Measurements from ENCODE around the gene HTR3B. TPM values are rescaled to one million over a fixed set of nuclear protein-coding genes. Genes with fewer than 3 reads are reported as not detected.
"Not testable (repeated sequence)": the region's sequence is repeated elsewhere in the genome, so short reads cannot be mapped to it uniquely, and the experiment has no call there.

HTR3B gene
- total RNA-seq, 1 donor: not detected

DNA sequence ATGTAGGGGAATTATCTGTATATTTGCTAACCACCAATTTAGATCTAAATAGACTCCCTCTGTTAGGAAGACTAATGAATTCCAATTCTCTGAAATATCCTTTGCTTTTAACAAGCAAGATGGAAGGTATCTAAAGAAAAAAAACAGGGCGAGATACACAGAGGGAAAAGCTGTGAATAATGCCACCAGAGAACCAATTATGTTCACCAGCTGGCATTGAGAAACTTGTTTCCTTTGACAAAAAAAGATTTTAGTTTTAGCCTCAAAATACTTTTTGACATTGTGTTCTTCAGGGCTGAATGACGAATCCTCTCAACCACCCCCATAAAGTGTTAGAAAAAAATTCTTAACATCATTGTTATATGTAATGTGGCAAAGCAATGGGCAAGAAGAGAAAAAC, 19.0 kb downstream of the HTR3B start:
- TF ChIP-seq, protein P1, sequence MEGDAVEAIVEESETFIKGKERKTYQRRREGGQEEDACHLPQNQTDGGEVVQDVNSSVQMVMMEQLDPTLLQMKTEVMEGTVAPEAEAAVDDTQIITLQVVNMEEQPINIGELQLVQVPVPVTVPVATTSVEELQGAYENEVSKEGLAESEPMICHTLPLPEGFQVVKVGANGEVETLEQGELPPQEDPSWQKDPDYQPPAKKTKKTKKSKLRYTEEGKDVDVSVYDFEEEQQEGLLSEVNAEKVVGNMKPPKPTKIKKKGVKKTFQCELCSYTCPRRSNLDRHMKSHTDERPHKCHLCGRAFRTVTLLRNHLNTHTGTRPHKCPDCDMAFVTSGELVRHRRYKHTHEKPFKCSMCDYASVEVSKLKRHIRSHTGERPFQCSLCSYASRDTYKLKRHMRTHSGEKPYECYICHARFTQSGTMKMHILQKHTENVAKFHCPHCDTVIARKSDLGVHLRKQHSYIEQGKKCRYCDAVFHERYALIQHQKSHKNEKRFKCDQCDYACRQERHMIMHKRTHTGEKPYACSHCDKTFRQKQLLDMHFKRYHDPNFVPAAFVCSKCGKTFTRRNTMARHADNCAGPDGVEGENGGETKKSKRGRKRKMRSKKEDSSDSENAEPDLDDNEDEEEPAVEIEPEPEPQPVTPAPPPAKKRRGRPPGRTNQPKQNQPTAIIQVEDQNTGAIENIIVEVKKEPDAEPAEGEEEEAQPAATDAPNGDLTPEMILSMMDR (IDR thresholded peaks at IDR 0.05; ENCODE audit: extremely low read depth, low read depth, low read length): no peak
- H3K4me2 ChIP-seq (ENCODE audit: insufficient read depth, low read length): no peak overlapping the region
- H3K79me2 ChIP-seq (ENCODE audit: insufficient read depth, low read length): no peaks in the 10 kb centered on the region
- no peaks in the 10 kb centered on the region for H3K27me3 ChIP-seq (ENCODE audit: insufficient read depth, low read length)
- H3K9me3 ChIP-seq (ENCODE audit: low read depth, low read length): no peaks in the 10 kb centered on the region
- H3K4me1 ChIP-seq (ENCODE audit: insufficient read depth, low read length): no peaks in the 10 kb centered on the region
- H3K4me3 ChIP-seq (ENCODE audit: insufficient read depth, low read length): no peak overlapping the region
- H3K27ac ChIP-seq (ENCODE audit: low read depth, low read length): no peak overlapping the region
- DNase-seq (ENCODE audit: insufficient read length, low spot score, missing footprints): no peak
- H3K36me3 ChIP-seq (ENCODE audit: insufficient read depth, low read length): no peaks in the 10 kb centered on the region
- no peak overlapping the region for H2AFZ ChIP-seq (ENCODE audit: low read length)
- H4K20me1 ChIP-seq (ENCODE audit: insufficient read depth, low read length): no peaks in the 10 kb centered on the region

- no peaks in the 10 kb centered on the region for H4K20me1 ChIP-seq (ENCODE audit: insufficient read depth, low read length)
- H3K4me3 ChIP-seq (ENCODE audit: insufficient read depth, low read length): no peak overlapping the region
- H3K79me2 ChIP-seq (ENCODE audit: insufficient read depth, low read length): no peaks in the 10 kb centered on the region
- no peak overlapping the region for H3K27ac ChIP-seq (ENCODE audit: low read depth, low read length)
- TF ChIP-seq, protein P1 (IDR thresholded peaks at IDR 0.05; ENCODE audit: extremely low read depth, low read depth, low read length): no peak
- no peak for DNase-seq (ENCODE audit: insufficient read length, low spot score, missing footprints)
- H3K36me3 ChIP-seq (ENCODE audit: insufficient read depth, low read length): no peaks in the 10 kb centered on the region
- no peaks in the 10 kb centered on the region for H3K4me1 ChIP-seq (ENCODE audit: insufficient read depth, low read length)
- no peak overlapping the region for H2AFZ ChIP-seq (ENCODE audit: low read length)
- no peaks in the 10 kb centered on the region for H3K9me3 ChIP-seq (ENCODE audit: low read depth, low read length)
- no peaks in the 10 kb centered on the region for H3K27me3 ChIP-seq (ENCODE audit: insufficient read depth, low read length)
- no peak overlapping the region for H3K4me2 ChIP-seq (ENCODE audit: insufficient read depth, low read length)
Observed at GRCh38 chr11:113926273-113927197, 21.9 kb downstream of the HTR3B start.

DNA sequence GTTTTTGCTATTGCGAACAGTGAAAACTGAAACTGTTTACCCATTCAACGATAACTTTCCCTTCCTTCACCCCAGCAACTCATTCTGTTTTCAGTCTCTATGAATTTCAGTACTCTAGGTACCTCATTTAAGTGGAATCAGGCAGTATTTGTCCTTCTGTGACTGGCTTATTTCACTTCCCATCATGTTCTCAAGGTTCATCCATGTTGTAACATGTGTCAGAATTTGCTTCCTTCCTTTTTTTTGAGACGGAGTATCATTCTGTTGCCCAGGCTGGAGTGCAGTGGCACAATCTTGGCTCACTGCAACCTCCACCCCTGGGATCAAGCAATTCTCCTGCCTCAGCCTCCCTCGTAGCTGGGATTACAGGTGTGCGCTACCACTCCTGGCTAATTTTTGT, 23.7 kb downstream of the HTR3B start:
- Histone ChIP-seq H3K27me3 (ENCODE audit: insufficient read depth, low read length) (no peaks in the 10 kb centered on the region), H3K27ac (ENCODE audit: low read depth, low read length) (no peak overlapping the region), H3K4me3 (ENCODE audit: insufficient read depth, low read length) (no peak overlapping the region), H3K79me2 (ENCODE audit: insufficient read depth, low read length) (no peaks in the 10 kb centered on the region), H3K4me1 (ENCODE audit: insufficient read depth, low read length) (no peaks in the 10 kb centered on the region), H3K4me2 (ENCODE audit: insufficient read depth, low read length) (no peak overlapping the region), H2AFZ (ENCODE audit: low read length) (no peak overlapping the region), H4K20me1 (ENCODE audit: insufficient read depth, low read length) (no peaks in the 10 kb centered on the region), H3K9me3 (ENCODE audit: low read depth, low read length) (no peaks in the 10 kb centered on the region), H3K36me3 (ENCODE audit: insufficient read depth, low read length) (no peaks in the 10 kb centered on the region)
- TF ChIP-seq, protein P1 (IDR thresholded peaks at IDR 0.05; ENCODE audit: extremely low read depth, low read depth, low read length): no peak
- no peak for DNase-seq (ENCODE audit: insufficient read length, low spot score, missing footprints)

DNA sequence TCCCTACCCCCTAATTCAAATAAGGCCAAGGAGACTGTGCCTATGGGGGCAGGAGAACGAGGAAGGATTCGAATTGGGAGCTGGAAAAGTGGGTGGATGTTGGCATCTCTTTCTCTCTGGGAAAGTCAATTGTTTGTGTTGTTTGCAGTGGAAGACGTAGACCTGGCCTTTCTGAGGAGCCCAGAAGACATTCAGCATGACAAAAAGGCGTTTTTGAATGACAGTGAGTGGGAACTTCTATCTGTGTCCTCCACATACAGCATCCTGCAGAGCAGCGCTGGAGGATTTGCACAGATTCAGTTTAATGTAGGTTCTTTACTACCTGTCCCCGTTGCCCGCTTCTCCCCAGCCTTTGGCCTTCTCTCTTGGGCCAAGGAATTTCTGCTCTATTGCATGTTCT, 28.2 kb downstream of the HTR3B start:
- Histone ChIP-seq H2AFZ (ENCODE audit: low read length) (no peak overlapping the region), H3K27ac (ENCODE audit: low read depth, low read length) (no peak overlapping the region), H3K4me2 (ENCODE audit: insufficient read depth, low read length) (no peak overlapping the region), H3K9me3 (ENCODE audit: low read depth, low read length) (no peaks in the 10 kb centered on the region), H3K36me3 (ENCODE audit: insufficient read depth, low read length) (no peaks in the 10 kb centered on the region), H4K20me1 (ENCODE audit: insufficient read depth, low read length) (no peaks in the 10 kb centered on the region), H3K4me1 (ENCODE audit: insufficient read depth, low read length) (no peaks in the 10 kb centered on the region), H3K4me3 (ENCODE audit: insufficient read depth, low read length) (no peak overlapping the region), H3K27me3 (ENCODE audit: insufficient read depth, low read length) (no peaks in the 10 kb centered on the region), H3K79me2 (ENCODE audit: insufficient read depth, low read length) (no peaks in the 10 kb centered on the region)
- TF ChIP-seq, protein P1 (IDR thresholded peaks at IDR 0.05; ENCODE audit: extremely low read depth, low read depth, low read length): no peak
- no peak for DNase-seq (ENCODE audit: insufficient read length, low spot score, missing footprints)

- not testable (repeated sequence) for H3K4me3 ChIP-seq (ENCODE audit: insufficient read depth, low read length)
Observed at GRCh38 chr11:113934193-113934592, 29.6 kb downstream of the HTR3B start.

More at GRCh38 chr11:113934193-113934592, 29.6 kb downstream of the HTR3B start:
- not testable (repeated sequence) for H3K4me1 ChIP-seq (ENCODE audit: insufficient read depth, low read length); H3K36me3 ChIP-seq (ENCODE audit: insufficient read depth, low read length); DNase-seq (ENCODE audit: insufficient read length, low spot score, missing footprints); H2AFZ ChIP-seq (ENCODE audit: low read length); H3K27me3 ChIP-seq (ENCODE audit: insufficient read depth, low read length); H3K4me2 ChIP-seq (ENCODE audit: insufficient read depth, low read length); H4K20me1 ChIP-seq (ENCODE audit: insufficient read depth, low read length); H3K9me3 ChIP-seq (ENCODE audit: low read depth, low read length); H3K27ac ChIP-seq (ENCODE audit: low read depth, low read length); H3K79me2 ChIP-seq (ENCODE audit: insufficient read depth, low read length)

Measured in osteoblast (primary cell).